HCT116 (cell line): ENCODE data around the gene FGF14. TPM values are rescaled to one million over a fixed set of nuclear protein-coding genes. Genes with fewer than 3 reads are reported as not detected.

Source experiments
- ATAC-seq: fragments of 200-7000 bp; cut with Tn5 transposase; 2 replicates; pipeline ENCODE4 v1.9.1; 2020; ENCODE audit warnings: mild to moderate bottlenecking, moderate library complexity
- BruUV-seq: library from RNA; stranded (reverse); fragments of 400-500 nt; replicated peaks from 2 replicates; lab custom pipeline; 2021; lab: Mats Ljungman, UMichigan
- CTCF ChIA-PET: fragments of 300-600 bp; sonication (Branson Sonifier 250); formaldehyde crosslinking; loops from one replicate; lab custom pipeline; 2021; ENCODE audit warnings: antibody characterized with exemption; lab: Charles Lee
- POLR2A ChIA-PET: fragments of 300-600, 350-600 bp; sonication (Branson Sonifier 250); formaldehyde crosslinking; loops from one replicate; lab custom pipeline; 2021; ENCODE audit warnings: antibody characterized with exemption; lab: Charles Lee
- RAD21 ChIA-PET, 2 experiments: fragments of 300-600 bp; sonication (Branson Sonifier 250); formaldehyde crosslinking; loops; one replicate each; lab custom pipeline; 2023; ENCODE audit warnings: low total read pairs in 2 of 2; ENCODE audit not compliant: uncharacterized antibody in 2 of 2, unreplicated experiment in 2 of 2, low non-redundant PET in 1 of 2; lab: Charles Lee
- DNase-seq: peaks from one replicate; pipeline ENCODE4 v3.0.0-alpha.2; 2010; ENCODE audit warnings: low read depth, low spot score
- H2AFZ ChIP-seq: fragments of 200-600 bp; shearing (Covaris generic), sonication (generic); 2 replicates; pipeline ENCODE4 v1.6.1; 2017; ENCODE audit warnings: low read depth, mixed run types, mixed read lengths, antibody characterized with exemption, low read length; ENCODE audit not compliant: poor library complexity, severe bottlenecking
- H3K27ac ChIP-seq: 2 replicates; pipeline ENCODE4 v1.5.1; 2012; ENCODE audit warnings: low read depth, low read length
- H3K27me3 ChIP-seq: fragments of 200-600 bp; sonication (generic); 2 replicates; pipeline ENCODE4 v1.6.1; 2016; ENCODE audit warnings: mixed run types, low read length, mixed read lengths; ENCODE audit not compliant: insufficient read depth
- H3K36me3 ChIP-seq, 2 experiments: fragments of 200-500 bp in 1 of 2; fragments of 200-600 bp in 1 of 2; sonication (Bioruptor generic) in 1 of 2; sonication (generic) in 1 of 2; 2 replicates each; pipeline versions ENCODE4 v1.5.1 to v1.6.1; 2014 to 2016; ENCODE audit warnings: low read length in 2 of 2, inconsistent platforms in 1 of 2, mixed read lengths in 1 of 2, mixed run types in 1 of 2; ENCODE audit not compliant: insufficient read depth in 2 of 2, control insufficient read depth in 1 of 2
- H3K4me1 ChIP-seq, 2 experiments: fragments of 200-600 bp in 1 of 2; sonication (generic) in 1 of 2; 2 replicates each; pipeline versions ENCODE4 v1.5.1 to v1.6.1; 2012 to 2017; ENCODE audit warnings: low read length in 2 of 2, inconsistent platforms in 1 of 2, mild to moderate bottlenecking in 1 of 2, mixed read lengths in 1 of 2, mixed run types in 1 of 2, moderate library complexity in 1 of 2; ENCODE audit not compliant: insufficient read depth in 2 of 2, control insufficient read depth in 1 of 2
- H3K4me2 ChIP-seq: fragments of 200-600 bp; sonication (generic); 2 replicates; pipeline ENCODE4 v1.6.1; 2017; ENCODE audit warnings: mixed run types, low read length, mixed read lengths
- H3K4me3 ChIP-seq, 2 experiments: fragments of 200-600 bp in 1 of 2; sonication (generic) in 1 of 2; replicated peaks in 1 of 2; 2 replicates each; pipeline ENCODE4 v1.5.1; 2011 to 2016; ENCODE audit warnings: low read length in 2 of 2, control low read depth in 1 of 2, low read depth in 1 of 2, mild to moderate bottlenecking in 1 of 2, mixed read lengths in 1 of 2, mixed run types in 1 of 2
- H3K79me2 ChIP-seq: fragments of 200-600 bp; sonication (generic); 2 replicates; pipeline ENCODE4 v1.6.1; 2017; ENCODE audit warnings: mild to moderate bottlenecking, mixed run types, low read length, moderate library complexity, mixed read lengths; ENCODE audit not compliant: insufficient read depth
- H3K9ac ChIP-seq: fragments of 200-600 bp; sonication (generic); 2 replicates; pipeline ENCODE4 v1.6.1; 2016; ENCODE audit warnings: low read length, mixed read lengths
- H3K9me2 ChIP-seq: fragments of 200-600 bp; sonication (generic), shearing (Covaris generic); 2 replicates; pipeline ENCODE4 v1.6.1; 2017; ENCODE audit warnings: mixed run types, mild to moderate bottlenecking, moderate library complexity; ENCODE audit not compliant: insufficient read depth
- H3K9me3 ChIP-seq, 2 experiments: fragments of 200-500 bp in 1 of 2; fragments of 200-600 bp in 1 of 2; sonication (Bioruptor generic) in 1 of 2; sonication (generic) in 1 of 2; 2 replicates each; pipeline ENCODE4 v1.6.1; 2014 to 2017; ENCODE audit warnings: low read length in 2 of 2, mixed read lengths in 2 of 2, inconsistent platforms in 1 of 2, low read depth in 1 of 2, mild to moderate bottlenecking in 1 of 2, mixed run types in 1 of 2, moderate library complexity in 1 of 2; ENCODE audit not compliant: control insufficient read depth in 1 of 2, insufficient read depth in 1 of 2
- H4K20me1 ChIP-seq: fragments of 200-600 bp; sonication (generic), shearing (Covaris generic); 2 replicates; pipeline ENCODE4 v1.6.1; 2017; ENCODE audit warnings: mixed run types, mild to moderate bottlenecking, moderate library complexity; ENCODE audit not compliant: insufficient read depth
- CBX3 ChIP-seq: IDR thresholded peaks from 2 replicates; pipeline ENCODE4 v1.6.1; 2012; ENCODE audit warnings: low read depth
- EZH2 ChIP-seq: fragments of 200-600 bp; sonication (generic); IDR thresholded peaks from 2 replicates; pipeline ENCODE4 v1.6.1; 2017; ENCODE audit warnings: antibody characterized with exemption, mixed run types
- FOSL1 ChIP-seq: IDR thresholded peaks from 2 replicates; pipeline ENCODE4 v1.6.1; 2012; ENCODE audit warnings: low read depth
- POLR2A ChIP-seq: IDR thresholded peaks from 2 replicates; pipeline ENCODE4 v1.7.0; 2011; ENCODE audit warnings: borderline replicate concordance; ENCODE audit not compliant: insufficient read depth, insufficient read length; ENCODE audit errors: extremely low read depth
- POLR2AphosphoS5 ChIP-seq: IDR thresholded peaks from 2 replicates; pipeline ENCODE4 v1.6.1; 2011; ENCODE audit warnings: mild to moderate bottlenecking, low read depth, low read length, moderate library complexity
- RAD21 ChIP-seq: IDR thresholded peaks from 2 replicates; pipeline ENCODE4 v1.6.1; 2012; ENCODE audit warnings: low read depth, mild to moderate bottlenecking
- SP1 ChIP-seq: IDR thresholded peaks from 2 replicates; pipeline ENCODE4 v1.6.1; 2012; ENCODE audit warnings: low read depth
- SRF ChIP-seq: IDR thresholded peaks from 2 replicates; pipeline ENCODE4 v1.6.1; 2012; ENCODE audit warnings: low read depth
- ZBTB33 ChIP-seq: IDR thresholded peaks from 2 replicates; pipeline ENCODE4 v1.6.1; 2011; ENCODE audit warnings: mild to moderate bottlenecking, low read length, moderate library complexity; ENCODE audit not compliant: insufficient replicate concordance; ENCODE audit errors: extremely low read depth
- ZFX ChIP-seq: fragments of 450-650 bp; IDR thresholded peaks from 2 replicates; pipeline ENCODE4 v1.6.1; 2017
- intact Hi-C: fragments of 100-400 bp; cut with micrococcal nuclease; formaldehyde crosslinking; loops from 2 replicates; pipeline ENCODE4 v1.10.0; 2022
- total RNA-seq: library from RNA; stranded (reverse); gene quantifications from one replicate; pipeline ENCODE4 v1.2.1, GENCODE V29; 2021; ENCODE audit not compliant: unreplicated experiment
- TF ChIP-seq, protein P1 (sequence below): IDR thresholded peaks from 2 replicates; pipeline ENCODE4 v1.6.1; 2012
- TF ChIP-seq, protein P2 (sequence below), 3 experiments: fragments of 200-600 bp in 1 of 3; sonication (generic) in 1 of 3; IDR thresholded peaks in 2 of 3; conservative IDR thresholded peaks in 1 of 3; 2 replicates each; pipeline ENCODE4 v1.5.1; 2012 to 2017; ENCODE audit warnings: low read depth in 2 of 3, low read length in 2 of 3, antibody characterized with exemption in 1 of 3, borderline replicate concordance in 1 of 3, control low read depth in 1 of 3, mild to moderate bottlenecking in 1 of 3, mixed read lengths in 1 of 3, mixed run types in 1 of 3, moderate library complexity in 1 of 3; ENCODE audit not compliant: insufficient read depth in 1 of 3

FGF14 gene
- total RNA-seq, 1 experiment from 2014 or later = not detected

DNA sequence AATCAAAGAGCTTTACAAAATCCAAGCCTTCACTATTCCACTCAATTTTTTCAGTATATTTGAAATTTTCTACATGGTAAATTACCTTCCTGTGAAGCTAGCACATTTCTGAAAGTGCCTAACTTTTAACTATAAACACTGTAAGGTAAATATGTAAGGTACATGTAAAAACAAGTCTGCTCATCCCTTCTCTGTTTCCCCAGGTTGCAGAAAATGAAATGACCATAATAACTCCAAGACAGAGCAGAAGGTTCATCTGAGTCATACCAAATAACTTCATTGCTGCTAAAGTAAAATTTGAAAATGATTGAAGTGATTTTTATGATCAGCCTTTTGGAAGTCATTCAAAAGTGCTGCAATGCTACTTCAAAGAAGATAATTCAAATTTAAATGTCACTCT, 28.6 kb downstream of the FGF14 start:
- no peak overlapping the region for H3K4me2 ChIP-seq
- BruUV-seq = no TSS peak
- POLR2A ChIA-PET = no interaction called here
- H3K9ac ChIP-seq = no peak overlapping the region
- DNase-seq (no peak), ATAC-seq (no peak)
- H3K4me1 ChIP-seq = no peaks in the 10 kb centered on the region
- H3K79me2 ChIP-seq = no peaks in the 10 kb centered on the region
- no peaks in the 10 kb centered on the region for H3K27me3 ChIP-seq
- H2AFZ ChIP-seq = no peak overlapping the region
- H3K9me3 ChIP-seq = no peaks in the 10 kb centered on the region
- H3K27ac ChIP-seq = no peak overlapping the region
- RAD21 ChIA-PET = no interaction called here
- H3K9me2 ChIP-seq = no peaks in the 10 kb centered on the region
- TF ChIP-seq POLR2A = no peak
- no peak for TF ChIP-seq ZFX
- TF ChIP-seq SP1 = no peak
- TF ChIP-seq, protein P1, sequence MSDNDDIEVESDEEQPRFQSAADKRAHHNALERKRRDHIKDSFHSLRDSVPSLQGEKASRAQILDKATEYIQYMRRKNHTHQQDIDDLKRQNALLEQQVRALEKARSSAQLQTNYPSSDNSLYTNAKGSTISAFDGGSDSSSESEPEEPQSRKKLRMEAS = no peak
- TF ChIP-seq RAD21 = no peak
- no peak for TF ChIP-seq POLR2AphosphoS5
- no peak for TF ChIP-seq SRF
- TF ChIP-seq FOSL1 = no peak
- TF ChIP-seq CBX3 = no peak
- TF ChIP-seq, protein P2, sequence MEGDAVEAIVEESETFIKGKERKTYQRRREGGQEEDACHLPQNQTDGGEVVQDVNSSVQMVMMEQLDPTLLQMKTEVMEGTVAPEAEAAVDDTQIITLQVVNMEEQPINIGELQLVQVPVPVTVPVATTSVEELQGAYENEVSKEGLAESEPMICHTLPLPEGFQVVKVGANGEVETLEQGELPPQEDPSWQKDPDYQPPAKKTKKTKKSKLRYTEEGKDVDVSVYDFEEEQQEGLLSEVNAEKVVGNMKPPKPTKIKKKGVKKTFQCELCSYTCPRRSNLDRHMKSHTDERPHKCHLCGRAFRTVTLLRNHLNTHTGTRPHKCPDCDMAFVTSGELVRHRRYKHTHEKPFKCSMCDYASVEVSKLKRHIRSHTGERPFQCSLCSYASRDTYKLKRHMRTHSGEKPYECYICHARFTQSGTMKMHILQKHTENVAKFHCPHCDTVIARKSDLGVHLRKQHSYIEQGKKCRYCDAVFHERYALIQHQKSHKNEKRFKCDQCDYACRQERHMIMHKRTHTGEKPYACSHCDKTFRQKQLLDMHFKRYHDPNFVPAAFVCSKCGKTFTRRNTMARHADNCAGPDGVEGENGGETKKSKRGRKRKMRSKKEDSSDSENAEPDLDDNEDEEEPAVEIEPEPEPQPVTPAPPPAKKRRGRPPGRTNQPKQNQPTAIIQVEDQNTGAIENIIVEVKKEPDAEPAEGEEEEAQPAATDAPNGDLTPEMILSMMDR (IDR thresholded peaks at IDR 0.05 in 2 of 3, conservative IDR thresholded peaks at IDR 0.05 in 1 of 3; ENCODE audit: borderline replicate concordance in 1 of 3, insufficient read depth in 1 of 3, low read depth in 2 of 3, low read length in 2 of 3) = no peak
- TF ChIP-seq EZH2 = no peak
- no peak for TF ChIP-seq ZBTB33
- CTCF ChIA-PET = no interaction called here
- intact Hi-C loops = no loop called here
- H3K4me3 ChIP-seq = no peak overlapping the region
- H4K20me1 ChIP-seq = no peaks in the 10 kb centered on the region
- H3K36me3 ChIP-seq = no peaks in the 10 kb centered on the region
